Right lobe of liver (tissue), 6 donors: Measurements from ENCODE around the gene ETFB. TPM values are rescaled to one million over a fixed set of nuclear protein-coding genes. Genes with fewer than 3 reads are reported as not detected.

Experiments used
- ATAC-seq, 4 donors: fragments of 200-7000 bp; cut with Tn5 transposase; one replicate each; pipeline ENCODE4 v1.9.1; 2020; ENCODE audit warnings: mild to moderate bottlenecking in 4 of 4, moderate library complexity in 4 of 4
- DNase-seq, 3 donors: peaks; one replicate each; pipeline ENCODE4 v3.0.0-alpha.2; 2020
- H3K27ac ChIP-seq, 3 donors: fragments of 200-600 bp; one replicate each; pipeline ENCODE4 v1.8.0; 2022
- H3K27me3 ChIP-seq, 2 donors: fragments of 200-600 bp; one replicate each; pipeline ENCODE4 v1.8.0; 2022
- H3K36me3 ChIP-seq, 4 donors: fragments of 200-600 bp; sonication (generic) in 1 of 4; one replicate each; pipeline versions ENCODE4 v1.5.1 to v1.8.0; 2017 to 2022; ENCODE audit warnings: control low read depth in 1 of 4
- H3K4me1 ChIP-seq, 4 donors: fragments of 200-600 bp; sonication (generic) in 1 of 4; one replicate each; pipeline versions ENCODE4 v1.5.1 to v1.8.0; 2017 to 2022; ENCODE audit warnings: control low read depth in 1 of 4
- H3K4me3 ChIP-seq, 3 donors: fragments of 200-600 bp; one replicate each; pipeline ENCODE4 v1.8.0; 2022
- H3K9me3 ChIP-seq, 4 donors: fragments of 200-600 bp; sonication (generic) in 1 of 4; one replicate each; pipeline versions ENCODE4 v1.5.1 to v1.8.0; 2017 to 2022; ENCODE audit warnings: control low read depth in 1 of 4
- POLR2A ChIP-seq: fragments of 450-650 bp; IDR thresholded peaks from one replicate; pipeline ENCODE4 v1.6.1; 2017; ENCODE audit warnings: antibody characterized with exemption, mild to moderate bottlenecking
- WGBS: methylation state at CpG from one replicate; pipeline ENCODE4 v1.1.6; 2018; ENCODE audit warnings: low coverage, low lambda C conversion rate; ENCODE audit not compliant: insufficient coverage; ENCODE audit errors: missing lambda C conversion rate; 5-methylcytosine and 5-hydroxymethylcytosine counted together
- intact Hi-C, 2 donors: fragments of 100-400 bp; cut with DNase I; formaldehyde crosslinking; loops; one replicate each; pipeline versions ENCODE4 v1.11.2 to v1.14.1; 2022
- total RNA-seq, 6 experiments: library from RNA; depleted of rRNA in 2 of 6; stranded (reverse); fragments of >200 nt in 2 of 6; fragmentation: NEBNext Ultra II Directional in 3 of 6; extraction: Animal tissue kit (Norgen Biotek cat#: 25700) in 3 of 6; gene quantifications; one replicate each; pipeline versions ENCODE4 v1.1.0 to v1.2.4, GENCODE V29; 2016 to 2023
- TF ChIP-seq, protein P1 (sequence below), 4 donors: fragments of 200-600 bp in 3 of 4; fragments of 450-650 bp in 1 of 4; IDR thresholded peaks; one replicate each; pipeline versions ENCODE4 v1.5.1 to v1.8.0; 2016 to 2022; ENCODE audit warnings: antibody characterized with exemption in 4 of 4, mild to moderate bottlenecking in 2 of 4
- donor health status: DM: no; HTN: yes; CAD: no.
- donor health status: DM: no; HTN: no; CAD: no.
- donor health status: DM: no; HTN: no; CAD: no.
- donor health status: DM: no; HTN: yes; CAD: no.
- donor health status: DM: no; HTN: yes; CAD: no.

Gene ETFB
- total RNA-seq, 6 experiments from 2014 or later = 210 to 439 (median 345) TPM

DNA sequence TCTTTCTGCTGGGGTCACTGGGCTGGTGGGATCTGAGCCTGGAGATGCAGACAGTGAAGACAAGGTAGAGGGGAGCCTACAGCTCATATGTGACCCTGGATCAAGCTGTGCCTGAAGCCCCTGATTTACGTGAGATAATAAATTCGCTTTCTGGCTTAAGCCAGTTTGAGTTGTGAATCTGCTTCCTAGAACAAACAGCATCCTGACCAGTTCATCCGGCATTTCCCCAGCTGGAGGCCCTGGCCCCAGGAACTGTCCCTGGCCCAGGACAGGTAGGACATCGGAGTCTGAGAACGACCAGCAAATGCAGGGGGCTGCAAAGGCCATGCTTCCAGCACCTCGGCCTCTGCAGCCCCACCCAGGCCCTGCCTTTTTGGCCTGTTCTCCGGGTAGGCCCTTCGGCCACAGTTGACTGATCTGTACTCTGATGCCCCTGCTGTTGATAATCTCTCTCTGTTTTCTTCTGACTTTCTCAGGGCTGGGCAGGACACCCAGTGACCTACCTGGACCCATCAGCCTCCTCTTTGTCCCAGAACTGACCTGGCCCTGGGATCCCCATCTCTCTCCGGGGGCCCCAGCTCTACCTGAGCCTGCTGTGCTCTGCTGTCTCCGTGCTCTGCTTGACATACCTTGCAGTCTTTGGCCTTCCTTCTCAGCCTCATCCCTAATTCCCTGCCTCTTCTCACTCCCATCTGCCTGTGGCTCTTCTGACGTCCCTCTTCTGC is 14.8 kb downstream of the ETFB start:
- peaks cover 0 to 46% (median 22%) of the 10 kb centered on the region in 4 donors for H3K36me3 ChIP-seq
- DNase-seq = no peak
- no peaks in the 10 kb centered on the region for H3K27me3 ChIP-seq
- intact Hi-C loops = no loop called here
- WGBS = 97% methylated on average over 6 of the region's 11 CpGs
- no peaks in the 10 kb centered on the region for H3K9me3 ChIP-seq
- TF ChIP-seq POLR2A = no peak
- TF ChIP-seq, protein P1, sequence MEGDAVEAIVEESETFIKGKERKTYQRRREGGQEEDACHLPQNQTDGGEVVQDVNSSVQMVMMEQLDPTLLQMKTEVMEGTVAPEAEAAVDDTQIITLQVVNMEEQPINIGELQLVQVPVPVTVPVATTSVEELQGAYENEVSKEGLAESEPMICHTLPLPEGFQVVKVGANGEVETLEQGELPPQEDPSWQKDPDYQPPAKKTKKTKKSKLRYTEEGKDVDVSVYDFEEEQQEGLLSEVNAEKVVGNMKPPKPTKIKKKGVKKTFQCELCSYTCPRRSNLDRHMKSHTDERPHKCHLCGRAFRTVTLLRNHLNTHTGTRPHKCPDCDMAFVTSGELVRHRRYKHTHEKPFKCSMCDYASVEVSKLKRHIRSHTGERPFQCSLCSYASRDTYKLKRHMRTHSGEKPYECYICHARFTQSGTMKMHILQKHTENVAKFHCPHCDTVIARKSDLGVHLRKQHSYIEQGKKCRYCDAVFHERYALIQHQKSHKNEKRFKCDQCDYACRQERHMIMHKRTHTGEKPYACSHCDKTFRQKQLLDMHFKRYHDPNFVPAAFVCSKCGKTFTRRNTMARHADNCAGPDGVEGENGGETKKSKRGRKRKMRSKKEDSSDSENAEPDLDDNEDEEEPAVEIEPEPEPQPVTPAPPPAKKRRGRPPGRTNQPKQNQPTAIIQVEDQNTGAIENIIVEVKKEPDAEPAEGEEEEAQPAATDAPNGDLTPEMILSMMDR (IDR thresholded peaks at IDR 0.05) = no peak
- H3K4me1 ChIP-seq = peaks cover 0 to 60% (median 12%) of the 10 kb centered on the region in 4 donors
- no peak overlapping the region for H3K4me3 ChIP-seq
- ATAC-seq = no peak
- peak overlapping the region in 2 of 3 donors; percentile 16 to 69 for H3K27ac ChIP-seq

DNA sequence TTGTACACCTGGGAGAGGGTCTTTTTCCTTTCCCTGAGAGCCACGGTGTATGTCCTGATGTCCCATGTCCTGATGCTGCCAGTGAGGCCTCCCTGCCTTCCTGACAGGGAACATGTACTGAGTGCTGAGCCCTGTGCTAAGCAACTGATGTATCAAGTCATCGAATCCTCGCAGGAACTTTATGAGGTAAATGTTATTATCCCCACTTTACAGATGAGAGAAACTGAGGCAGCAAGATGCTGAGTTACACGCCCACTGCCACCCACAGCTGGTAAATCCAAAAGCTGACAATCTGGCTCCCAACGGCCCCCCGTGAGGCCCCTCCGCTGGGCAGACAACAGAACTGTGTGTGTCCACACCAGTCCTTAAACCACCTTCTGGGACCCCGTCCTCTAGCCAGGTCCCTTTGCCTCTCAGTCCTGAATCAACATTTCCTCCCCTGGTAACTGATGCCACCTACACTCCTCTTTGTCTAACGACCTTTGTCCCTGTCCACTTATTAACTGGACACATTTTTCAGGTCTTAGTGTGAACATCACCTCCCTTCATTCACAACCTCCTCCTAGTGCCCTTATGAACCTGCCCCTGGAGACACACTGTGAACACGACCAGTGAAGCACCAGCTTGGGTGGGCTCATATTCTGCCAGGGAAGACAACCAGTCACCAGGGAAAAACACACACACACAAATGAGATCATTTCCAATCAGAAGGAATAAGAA is 18.8 kb downstream of the ETFB start:
- 47% methylated on average over 9 of the region's 10 CpGs for WGBS
- no peak overlapping the region for H3K4me3 ChIP-seq
- ATAC-seq (peak; percentile 30 to 68 (median 37)), DNase-seq (no peak)
- H3K27me3 ChIP-seq = no peaks in the 10 kb centered on the region
- intact Hi-C loops = no loop called here
- H3K27ac ChIP-seq = peak overlapping the region in 1 of 3 donors; percentile 24
- peaks cover 0 to 54% (median 26%) of the 10 kb centered on the region in 4 donors for H3K36me3 ChIP-seq
- H3K4me1 ChIP-seq = peaks cover 0 to 41% (median 6%) of the 10 kb centered on the region in 4 donors
- H3K9me3 ChIP-seq = no peaks in the 10 kb centered on the region
- no peak for TF ChIP-seq POLR2A
- TF ChIP-seq, protein P1 (IDR thresholded peaks at IDR 0.05) = no peak

DNA sequence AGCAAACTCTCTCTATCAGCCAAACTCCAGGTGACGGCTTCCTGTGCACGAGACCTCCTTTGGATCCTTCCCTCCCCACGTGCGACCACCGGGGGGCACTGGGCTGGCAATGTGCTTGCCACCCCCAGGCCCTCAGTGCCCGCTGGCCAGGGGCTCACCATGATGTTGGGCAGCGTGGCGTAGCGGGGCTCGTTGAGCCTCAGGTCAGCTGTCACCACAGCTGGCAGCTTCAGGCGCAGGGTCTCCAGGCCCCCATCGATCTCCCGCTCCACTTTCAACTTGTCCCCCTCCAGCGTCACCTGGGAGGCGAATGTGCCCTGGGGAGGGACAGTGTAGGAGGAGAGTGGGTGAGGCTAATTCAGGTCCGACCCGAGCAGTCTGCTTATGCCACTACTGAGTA is 19.4 kb downstream of the ETFB start:
- WGBS = 84% methylated on average over 8 of the region's 17 CpGs
- H3K36me3 ChIP-seq = peaks cover 0 to 49% (median 24%) of the 10 kb centered on the region in 4 donors
- TF ChIP-seq, protein P1 (IDR thresholded peaks at IDR 0.05) = no peak
- TF ChIP-seq POLR2A = no peak
- H3K27ac ChIP-seq = no peak overlapping the region
- H3K27me3 ChIP-seq = no peaks in the 10 kb centered on the region
- no peaks in the 10 kb centered on the region for H3K9me3 ChIP-seq
- intact Hi-C loops = no loop called here
- no peak for DNase-seq
- ATAC-seq = no peak
- H3K4me3 ChIP-seq = no peak overlapping the region
- peaks cover 0 to 35% (median 6%) of the 10 kb centered on the region in 4 donors for H3K4me1 ChIP-seq

DNA sequence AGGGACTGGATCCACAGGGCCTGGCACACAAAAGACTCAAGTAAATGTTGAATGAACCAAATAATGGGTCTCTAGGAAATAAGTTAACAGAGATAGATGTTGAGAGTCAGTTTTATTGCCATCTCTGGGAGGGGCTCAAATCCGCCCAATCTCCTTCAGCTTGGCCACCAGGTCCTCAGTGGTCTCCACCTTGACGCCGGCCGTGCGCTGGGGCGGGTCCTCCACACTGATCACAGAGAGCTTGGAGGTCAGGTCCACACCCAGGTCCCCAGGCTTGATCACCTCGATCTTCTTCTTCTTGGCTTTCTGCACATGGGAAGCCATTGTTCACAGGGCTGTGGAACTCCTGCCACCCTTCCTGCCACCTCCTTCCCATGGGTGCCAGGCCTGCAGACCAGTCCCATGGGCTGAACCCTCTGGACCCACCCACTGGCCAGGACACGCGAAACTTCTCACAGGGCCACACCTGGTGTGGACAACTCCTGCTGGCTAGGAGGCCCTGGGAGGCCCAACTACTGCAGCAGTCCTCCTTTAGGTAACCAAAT is 21.0 kb downstream of the ETFB start:
- Histone ChIP-seq H3K36me3 (peaks cover 0 to 37% (median 17%) of the 10 kb centered on the region in 4 donors), H3K9me3 (no peaks in the 10 kb centered on the region), H3K4me3 (no peak overlapping the region), H3K27ac (no peak overlapping the region), H3K27me3 (no peaks in the 10 kb centered on the region), H3K4me1 (peaks cover 0 to 27% (median 6%) of the 10 kb centered on the region in 4 donors)
- WGBS = 100% methylated on average over 1 of the region's 9 CpGs
- no peak for TF ChIP-seq POLR2A
- TF ChIP-seq, protein P1 (IDR thresholded peaks at IDR 0.05) = no peak
- DNase-seq (no peak), ATAC-seq (no peak)
- intact Hi-C loops = no loop called here
